GM18502 (cell line): ENCODE data around the gene PRCC.
"Not testable (repeated sequence)": the region's sequence is repeated elsewhere in the genome, so short reads cannot be mapped to it uniquely, and the experiment has no call there.

Source experiments
- ATAC-seq: cut with Tn5 transposase; IDR thresholded peaks from one replicate; pipeline ENCODE4 v1.9.1; 2021; ENCODE audit warnings: mild to moderate bottlenecking; ENCODE audit not compliant: unreplicated experiment, poor library complexity

Gene PRCC

DNA sequence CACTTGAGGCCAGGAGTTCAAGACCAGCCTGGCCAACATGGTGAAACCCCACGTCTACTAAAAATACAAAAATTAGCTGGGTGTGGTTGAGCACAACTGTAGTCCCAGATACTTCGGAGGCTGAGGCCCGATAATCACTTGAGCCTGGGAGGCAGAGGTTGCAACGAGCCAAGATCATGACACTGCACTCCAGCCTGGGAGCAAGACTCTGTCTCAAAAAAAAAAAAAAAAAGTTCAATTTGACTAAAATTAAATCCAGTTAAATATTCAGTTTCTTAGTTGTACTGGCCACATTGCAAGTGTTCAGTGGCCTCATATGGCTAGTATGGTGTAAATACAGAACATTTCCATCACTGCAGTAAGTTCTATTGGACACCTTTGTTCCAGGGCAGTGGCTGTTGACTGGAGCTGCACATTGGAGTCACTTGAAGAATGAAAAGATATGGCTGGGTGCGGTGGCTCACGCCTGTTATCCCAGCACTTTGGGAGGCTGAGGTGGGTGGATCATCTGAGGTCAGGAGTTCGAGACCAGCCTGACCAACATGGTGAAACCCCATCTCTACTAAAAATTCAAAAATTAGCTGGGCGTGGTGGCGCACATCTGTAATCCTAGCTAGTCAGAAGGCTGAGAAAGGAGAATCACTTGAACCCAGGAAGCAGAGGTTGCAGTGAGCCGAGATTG lies 9.6 kb upstream of the PRCC start:
- not testable (repeated sequence) for ATAC-seq

GRCh38 chr1:156760092-156760795 lies 7.1 kb upstream of the PRCC start:
- ATAC-seq = no peak

DNA sequence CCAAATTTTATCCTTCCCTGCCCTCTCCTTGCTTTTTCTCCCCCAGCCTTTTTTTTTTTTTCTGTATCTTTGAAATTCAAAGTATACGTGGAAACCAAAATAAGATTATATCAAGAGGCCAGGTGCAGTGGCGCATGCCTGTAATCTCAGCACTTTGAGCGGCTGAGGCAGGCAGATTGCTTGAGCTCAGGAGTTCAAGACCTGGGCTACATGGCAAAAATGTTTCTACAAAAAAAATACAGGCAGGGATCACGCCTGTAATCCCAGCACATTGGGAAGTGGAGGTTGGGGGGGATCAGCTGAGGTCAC lies 6.6 kb upstream of the PRCC start:
- ATAC-seq = no peak

- not testable (repeated sequence) for ATAC-seq
Measured at GRCh38 chr1:156765136-156765535, 2.2 kb upstream of the PRCC start.

GRCh38 chr1:156765666-156766065 lies 1.7 kb upstream of the PRCC start:
- ATAC-seq = no peak

DNA sequence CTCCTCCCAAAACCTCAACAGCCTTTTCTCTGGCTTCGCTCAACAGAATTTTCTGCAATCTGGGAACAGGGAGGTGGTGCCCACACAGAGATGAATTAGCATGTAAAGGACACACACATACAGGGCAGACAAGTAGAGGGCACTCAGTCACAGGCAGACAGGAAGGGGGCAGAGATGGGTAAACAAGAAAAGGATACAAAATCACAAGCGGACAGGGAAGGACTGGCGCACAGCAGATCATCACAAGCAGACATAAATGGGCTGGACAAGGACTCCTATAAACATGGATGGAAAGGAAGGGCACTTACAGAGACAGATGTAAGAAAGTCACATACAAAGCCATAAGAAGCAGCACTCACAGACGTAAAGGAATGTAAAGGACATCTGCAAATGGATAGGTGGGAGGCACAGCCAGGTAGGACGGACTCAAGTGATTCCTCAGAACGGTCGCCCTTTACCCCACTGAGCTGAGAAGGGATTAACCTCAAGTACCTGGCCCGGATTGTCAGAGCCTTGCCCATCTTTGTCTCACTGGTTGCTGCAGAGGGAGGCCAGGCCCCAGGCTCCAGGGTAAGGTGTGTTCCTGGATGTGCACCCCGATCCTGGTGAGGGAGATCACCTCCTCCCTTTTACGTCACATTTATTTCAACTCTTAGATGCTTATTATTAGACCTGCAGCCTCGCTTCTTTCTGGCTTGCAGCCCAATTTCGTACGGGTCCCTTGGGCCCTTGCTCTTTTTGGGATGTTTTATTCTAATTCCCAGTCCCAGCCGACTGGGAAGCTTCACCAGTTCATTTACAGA lies 836 bp upstream of the PRCC start:
- ATAC-seq = peak; percentile 28

DNA sequence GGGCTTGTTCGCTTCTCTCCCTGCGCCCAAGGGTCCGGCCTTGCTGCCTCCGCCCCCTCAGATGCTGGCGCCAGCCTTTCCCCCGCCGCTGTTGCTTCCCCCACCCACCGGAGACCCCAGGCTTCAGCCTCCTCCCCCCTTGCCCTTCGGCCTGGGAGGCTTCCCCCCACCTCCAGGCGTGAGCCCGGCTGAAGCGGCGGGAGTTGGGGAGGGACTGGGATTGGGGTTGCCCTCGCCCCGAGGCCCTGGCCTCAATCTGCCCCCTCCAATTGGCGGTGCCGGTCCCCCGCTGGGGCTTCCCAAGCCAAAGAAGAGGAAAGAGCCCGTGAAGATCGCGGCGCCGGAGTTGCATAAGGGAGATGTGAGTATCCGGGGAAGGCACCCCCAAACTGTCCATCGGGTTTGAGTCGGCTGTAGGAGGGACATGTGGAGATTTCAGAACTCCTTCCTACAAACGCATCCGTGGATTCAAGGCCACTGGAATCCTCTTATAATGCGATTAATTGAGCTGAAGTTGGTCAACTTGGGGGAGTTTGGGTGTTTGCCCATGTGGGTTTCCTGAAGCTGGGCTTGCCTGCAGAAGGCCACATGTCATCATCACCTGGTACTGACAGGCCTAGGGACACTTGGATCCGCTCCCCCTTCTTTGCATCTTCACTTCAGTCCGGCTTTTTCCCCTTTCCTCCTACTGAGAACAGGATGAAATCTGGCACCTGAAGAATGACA lies 707 bp downstream of the PRCC start:
- no peak for ATAC-seq

DNA sequence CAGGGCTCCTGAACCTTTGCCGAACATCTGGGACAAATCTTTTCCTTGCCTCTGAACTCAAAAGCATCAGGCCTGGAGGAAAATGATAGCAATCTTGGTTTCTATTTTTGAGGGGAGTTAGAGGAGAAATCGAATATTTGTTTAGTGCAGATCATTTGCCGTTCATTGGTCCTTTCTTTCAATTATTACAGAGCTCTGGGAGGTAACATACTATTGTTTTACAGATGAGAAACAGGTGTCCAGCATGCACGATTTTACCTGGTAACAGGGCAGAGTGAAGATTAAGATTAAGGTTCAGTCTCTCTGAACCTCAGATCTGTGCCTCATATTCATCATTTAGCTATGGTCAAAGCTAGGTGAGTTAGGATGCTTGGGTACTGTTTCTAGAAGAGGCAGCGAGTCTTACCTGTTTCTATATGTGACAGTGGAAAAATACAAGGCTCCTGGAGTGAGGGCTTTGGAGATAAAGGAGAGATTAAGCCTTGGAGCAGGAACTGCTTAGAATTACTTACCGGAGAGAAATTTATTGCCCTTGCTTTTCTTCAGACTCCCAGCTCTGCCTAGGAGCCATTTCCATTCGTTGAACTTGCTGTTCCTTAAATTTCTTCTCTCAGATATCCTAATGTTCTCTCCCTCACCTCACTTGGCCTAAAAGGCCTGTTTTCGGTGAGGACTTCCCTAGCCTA lies 1.4 kb downstream of the PRCC start:
- ATAC-seq = no peak

- ATAC-seq = no peak
Measured at GRCh38 chr1:156772222-156772621, 4.9 kb downstream of the PRCC start.

- ATAC-seq = no peak
Measured at GRCh38 chr1:156772728-156773497, 5.6 kb downstream of the PRCC start.

DNA sequence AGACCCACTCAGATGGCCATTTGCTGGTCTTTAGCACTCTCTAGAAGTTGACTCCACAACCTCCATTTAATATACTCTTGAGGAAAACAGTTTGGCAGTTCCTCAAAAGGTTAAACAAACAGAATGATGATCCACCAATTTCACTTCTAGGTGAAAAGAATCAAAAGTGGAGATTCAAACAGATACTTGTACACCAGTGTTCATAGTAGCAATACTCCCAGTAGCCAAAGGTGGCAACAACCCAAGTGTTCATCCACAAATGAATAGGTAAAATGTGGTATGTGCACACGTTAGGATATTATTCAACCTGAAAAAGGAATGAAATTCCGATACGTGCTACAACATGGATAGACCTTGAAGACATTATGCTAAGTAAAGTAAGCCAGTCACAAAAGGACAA lies 6.3 kb downstream of the PRCC start:
- no peak for ATAC-seq

GRCh38 chr1:156775799-156776198 lies 8.5 kb downstream of the PRCC start:
- ATAC-seq = no peak

DNA sequence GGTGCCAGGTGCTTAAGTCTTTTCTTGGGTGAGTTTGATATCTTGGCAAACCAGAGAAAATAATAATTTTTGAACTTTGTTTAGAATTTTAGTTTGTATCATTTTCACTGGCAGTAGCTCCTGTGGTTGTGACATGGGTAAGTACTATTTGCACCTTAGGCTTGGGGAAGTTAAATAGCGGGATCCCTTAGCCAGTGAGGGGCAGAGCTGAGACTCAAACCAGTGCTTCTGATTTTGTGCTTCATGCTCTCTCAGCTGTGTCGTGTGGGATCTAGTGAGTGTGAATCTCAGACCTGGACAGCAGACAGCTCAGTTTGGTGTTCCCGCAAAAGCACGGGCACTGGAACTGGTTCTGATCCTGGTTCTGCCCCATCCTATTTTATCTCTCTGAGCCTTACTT lies 9.6 kb downstream of the PRCC start:
- ATAC-seq = no peak

DNA sequence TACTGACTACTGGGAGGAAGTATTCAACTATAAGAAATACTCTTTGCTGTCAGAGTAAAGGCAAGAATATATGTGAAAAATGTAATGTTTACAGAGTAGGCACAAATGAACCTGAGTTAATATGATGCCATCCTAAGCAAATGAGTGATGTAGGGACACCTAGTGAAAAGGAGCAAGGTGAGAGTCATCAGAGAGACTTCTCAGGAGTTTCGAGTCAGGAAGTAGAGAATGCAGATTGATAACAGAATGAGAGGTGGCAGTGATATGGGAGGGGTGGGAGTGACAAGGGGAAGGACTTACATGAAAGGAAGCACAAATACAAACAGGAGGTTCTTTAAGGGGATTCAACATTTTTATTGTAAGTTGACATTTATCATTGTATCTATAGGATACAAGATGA lies 10.2 kb downstream of the PRCC start:
- ATAC-seq = no peak

DNA sequence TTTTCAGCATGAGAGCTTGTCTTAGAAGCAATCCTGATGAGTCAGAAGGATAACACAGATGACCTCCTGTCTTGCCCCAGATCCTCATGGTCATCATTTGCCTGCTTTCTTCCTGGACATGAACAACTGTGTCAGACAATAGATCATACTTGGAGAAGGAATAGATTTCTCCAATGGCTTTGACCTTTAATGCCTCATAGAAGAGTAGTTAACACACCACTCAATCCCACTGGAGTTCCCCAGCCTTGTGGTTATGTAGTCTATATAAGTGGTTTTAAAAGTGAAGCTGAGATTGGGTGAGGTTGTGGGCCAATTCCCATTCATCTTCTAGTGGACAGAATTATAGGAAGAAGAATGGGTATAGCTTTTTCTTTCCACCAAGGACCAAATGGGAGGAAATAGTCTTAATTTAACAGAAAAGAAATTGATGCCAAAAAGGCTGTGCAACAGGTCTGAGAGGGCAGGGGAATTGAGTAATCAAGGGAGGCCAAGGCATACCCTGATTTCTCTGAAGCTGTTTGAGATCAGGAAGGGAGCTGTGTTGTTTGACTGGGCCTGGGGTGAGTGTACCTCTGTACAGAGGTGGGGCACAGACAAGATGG lies 14.4 kb downstream of the PRCC start:
- no peak for ATAC-seq

DNA sequence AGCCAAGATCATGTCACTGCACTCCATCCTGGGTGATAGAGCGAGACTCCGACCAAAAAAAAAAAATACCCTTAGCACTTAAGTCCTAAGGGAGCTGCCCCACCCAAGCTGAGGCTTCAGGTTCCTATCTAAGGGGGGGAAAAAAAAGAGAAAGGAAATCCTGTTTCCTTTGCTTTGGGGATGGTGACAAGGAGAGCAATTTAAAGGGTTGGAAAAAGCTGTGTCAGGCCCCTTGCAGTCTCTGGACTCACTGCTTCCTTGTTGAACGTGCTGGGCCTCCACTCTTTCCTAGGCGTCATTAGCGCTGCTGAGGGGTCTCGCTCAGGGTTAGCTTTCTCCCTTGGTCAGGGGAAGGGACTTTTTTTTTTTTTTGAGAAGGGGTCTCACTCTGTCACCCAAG lies 18.1 kb downstream of the PRCC start:
- no peak for ATAC-seq

DNA sequence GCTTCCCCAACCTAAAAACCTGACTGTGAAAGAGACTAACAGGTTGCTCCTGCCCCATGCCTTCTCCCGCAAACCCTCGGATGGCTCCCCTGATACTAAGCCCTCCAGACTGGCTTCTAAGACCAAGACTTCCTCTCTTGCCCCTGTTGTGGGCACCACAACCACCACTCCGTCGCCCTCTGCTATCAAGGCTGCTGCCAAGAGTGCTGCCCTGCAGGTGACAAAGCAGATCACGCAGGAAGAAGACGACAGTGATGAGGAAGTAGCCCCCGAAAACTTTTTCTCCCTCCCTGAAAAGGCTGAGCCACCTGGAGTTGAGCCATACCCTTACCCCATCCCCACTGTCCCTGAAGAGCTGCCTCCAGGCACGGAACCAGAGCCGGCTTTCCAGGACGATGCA lies 19.3 kb downstream of the PRCC start:
- ATAC-seq = no peak

DNA sequence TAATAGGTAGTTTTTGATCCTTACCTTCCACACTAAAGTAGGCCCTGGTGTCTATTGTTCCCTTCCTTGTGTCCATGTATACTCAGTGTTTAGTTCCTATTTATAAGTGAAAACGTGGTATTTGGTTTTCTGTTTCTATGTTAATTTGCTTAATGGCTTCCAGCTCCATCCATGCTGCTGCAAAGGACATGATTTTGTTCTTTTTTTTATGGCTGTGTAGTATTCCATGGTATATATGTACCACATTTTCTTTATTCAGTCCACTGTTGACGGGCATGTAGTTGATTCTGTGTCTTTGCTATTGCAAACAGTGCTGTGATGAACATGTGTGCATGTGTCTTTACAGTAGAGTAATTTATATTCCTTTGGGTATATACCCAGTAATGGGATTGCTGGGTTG lies 20.8 kb downstream of the PRCC start:
- ATAC-seq = no peak

DNA sequence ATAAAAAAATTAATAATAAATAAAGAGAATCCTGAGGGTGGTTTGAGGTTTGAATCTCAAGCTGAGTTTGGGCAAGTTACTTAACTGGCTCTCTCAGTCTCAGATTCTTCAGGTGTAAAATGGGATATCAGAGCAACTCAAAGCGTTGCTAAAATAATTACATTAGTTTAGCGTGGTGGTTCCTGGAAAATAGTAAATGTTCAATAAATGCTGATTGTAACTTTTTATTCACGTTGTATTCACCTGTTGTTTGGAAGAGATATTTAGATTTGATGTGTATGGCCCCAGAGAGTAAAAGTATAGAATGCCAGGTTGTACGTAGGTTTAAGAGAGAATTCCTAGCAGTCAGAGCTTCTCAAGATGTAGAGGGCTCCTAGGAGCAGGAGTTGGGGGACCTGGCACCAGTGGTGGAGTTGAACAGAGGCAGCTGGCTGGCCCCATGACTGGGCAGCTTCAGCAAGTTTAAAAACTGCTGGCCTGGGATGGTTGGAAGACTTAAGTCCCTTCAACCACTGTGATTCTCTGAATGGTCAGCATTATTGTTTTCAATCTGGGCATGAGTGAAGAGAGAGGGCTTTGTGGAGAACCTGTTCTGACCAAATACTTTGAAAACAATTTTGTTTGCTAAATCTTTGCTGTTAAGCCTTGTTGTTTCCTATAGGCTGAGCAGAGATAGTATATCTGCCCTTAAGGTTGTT lies 22.4 kb downstream of the PRCC start:
- no peak for ATAC-seq
